HEK293 (cell line): ENCODE measurements around the gene ATP8A1.
"Not testable (repeated sequence)": the region's sequence is repeated elsewhere in the genome, so short reads cannot be mapped to it uniquely, and the experiment has no call there.

Source experiments
- CTCF ChIA-PET: fragments of 350-600 bp; formaldehyde crosslinking; extraction: SDS; loops from one replicate; lab custom pipeline; 2021; ENCODE audit warnings: antibody characterized with exemption; lab: Yijun Ruan, JAX
- POLR2A ChIA-PET: fragments of 300-600 bp; formaldehyde crosslinking; extraction: SDS; loops from one replicate; lab custom pipeline; 2020; ENCODE audit warnings: antibody characterized with exemption, inconsistent platforms; lab: Yijun Ruan, JAX
- H3K27ac ChIP-seq: fragments of 200-500 bp; sonication (Bioruptor generic); 2 replicates; pipeline ENCODE4 v1.5.1; 2014; ENCODE audit warnings: low read depth, low read length, control low read depth, inconsistent platforms; ENCODE audit errors: extremely low read depth
- H3K36me3 ChIP-seq, 2 experiments: fragments of 200-500 bp in 1 of 2; sonication (Bioruptor generic) in 1 of 2; 1 replicate in 1 of 2; 2 replicates in 1 of 2; pipeline ENCODE4 v1.5.1; 2014 to 2017; ENCODE audit warnings: inconsistent platforms in 2 of 2, low read length in 2 of 2; ENCODE audit not compliant: control insufficient read depth in 2 of 2, insufficient read depth in 1 of 2
- H3K4me1 ChIP-seq: fragments of 200-500 bp; sonication (Bioruptor generic); 2 replicates; pipeline ENCODE4 v1.5.1; 2014; ENCODE audit warnings: mild to moderate bottlenecking, low read length, inconsistent platforms; ENCODE audit not compliant: control insufficient read depth, insufficient read depth
- H3K4me3 ChIP-seq: 2 replicates; pipeline ENCODE4 v1.5.1; 2011; ENCODE audit warnings: low read depth, mild to moderate bottlenecking, control low read depth, low read length, moderate library complexity
- H3K9me3 ChIP-seq: fragments of 200-500 bp; sonication (Bioruptor generic); 2 replicates; pipeline ENCODE4 v1.5.1; 2014; ENCODE audit warnings: low read depth, low read length, inconsistent platforms; ENCODE audit not compliant: control insufficient read depth, insufficient read depth
- GLI2 ChIP-seq: fragments of 450-650 bp; formaldehyde crosslinking; IDR thresholded peaks from 2 replicates; pipeline ENCODE4; 2017; ENCODE audit warnings: missing biosample characterization, missing genetic modification characterization, low read depth, borderline replicate concordance
- KLF8 ChIP-seq: fragments of 450-650 bp; formaldehyde crosslinking; IDR thresholded peaks from 2 replicates; pipeline ENCODE4 v1.5.1; 2016; ENCODE audit warnings: missing biosample characterization, missing genetic modification characterization
- REPIN1 ChIP-seq: fragments of 450-650 bp; formaldehyde crosslinking; IDR thresholded peaks from 2 replicates; pipeline ENCODE4 v1.5.1; 2017; ENCODE audit warnings: missing biosample characterization, missing genetic modification characterization, low read depth
- SALL2 ChIP-seq: fragments of 450-650 bp; formaldehyde crosslinking; IDR thresholded peaks from 2 replicates; pipeline ENCODE4 v1.5.0; 2017; ENCODE audit warnings: missing biosample characterization, mild to moderate bottlenecking, missing genetic modification characterization, borderline replicate concordance
- ZBTB26 ChIP-seq: fragments of 450-650 bp; formaldehyde crosslinking; optimal IDR thresholded peaks from 2 replicates; pipeline ENCODE3; 2016; ENCODE audit warnings: missing biosample characterization, mild to moderate bottlenecking, missing genetic modification characterization
- ZBTB44 ChIP-seq: fragments of 450-650 bp; IDR thresholded peaks from 2 replicates; pipeline ENCODE4 v1.5.1; 2018; ENCODE audit warnings: missing biosample characterization, mild to moderate bottlenecking, missing genetic modification characterization
- ZBTB7A ChIP-seq: fragments of 450-650 bp; formaldehyde crosslinking; IDR thresholded peaks from 2 replicates; pipeline ENCODE4 v1.5.1; 2016; ENCODE audit warnings: low read depth, missing biosample characterization, missing genetic modification characterization
- ZFHX2 ChIP-seq: fragments of 450-650 bp; formaldehyde crosslinking; conservative IDR thresholded peaks from 2 replicates; pipeline ENCODE4 v1.5.1; 2016; ENCODE audit warnings: missing biosample characterization, missing genetic modification characterization
- ZFP41 ChIP-seq: fragments of 450-650 bp; formaldehyde crosslinking; IDR thresholded peaks from 2 replicates; pipeline ENCODE4 v1.5.1; 2016; ENCODE audit warnings: missing biosample characterization, missing genetic modification characterization, borderline replicate concordance
- ZNF138 ChIP-seq: fragments of 450-650 bp; formaldehyde crosslinking; IDR thresholded peaks from 2 replicates; pipeline ENCODE4 v1.5.1; 2016; ENCODE audit warnings: missing biosample characterization, missing genetic modification characterization, borderline replicate concordance
- ZNF146 ChIP-seq: fragments of 450-650 bp; formaldehyde crosslinking; IDR thresholded peaks from 2 replicates; pipeline ENCODE4 v1.5.1; 2016; ENCODE audit warnings: missing biosample characterization, missing genetic modification characterization
- ZNF169 ChIP-seq: fragments of 450-650 bp; formaldehyde crosslinking; IDR thresholded peaks from 2 replicates; pipeline ENCODE4 v1.5.1; 2016; ENCODE audit warnings: missing biosample characterization, missing genetic modification characterization
- ZNF26 ChIP-seq: fragments of 450-650 bp; formaldehyde crosslinking; IDR thresholded peaks from 2 replicates; pipeline ENCODE4 v1.5.1; 2016; ENCODE audit warnings: missing biosample characterization, missing genetic modification characterization
- ZNF274 ChIP-seq, 2 experiments: fragments of 200-500 bp in 1 of 2; fragments of 450-650 bp in 1 of 2; sonication (Bioruptor generic) in 1 of 2; formaldehyde crosslinking in 1 of 2; IDR thresholded peaks; 2 replicates each; pipeline versions ENCODE4 v1.5.1 to v1.6.1; 2014 to 2016; ENCODE audit warnings: borderline replicate concordance in 1 of 2, inconsistent platforms in 1 of 2, low read length in 1 of 2, missing biosample characterization in 1 of 2, missing genetic modification characterization in 1 of 2
- ZNF302 ChIP-seq: fragments of 450-650 bp; formaldehyde crosslinking; IDR thresholded peaks from 2 replicates; pipeline ENCODE4 v1.5.1; 2016; ENCODE audit warnings: missing biosample characterization, missing genetic modification characterization, low read depth
- ZNF37A ChIP-seq: fragments of 450-650 bp; IDR thresholded peaks from 2 replicates; pipeline ENCODE4 v1.5.1; 2018; ENCODE audit warnings: missing biosample characterization, missing genetic modification characterization
- ZNF433 ChIP-seq: fragments of 450-650 bp; formaldehyde crosslinking; IDR thresholded peaks from 2 replicates; pipeline ENCODE4 v1.5.1; 2016; ENCODE audit warnings: missing biosample characterization, missing genetic modification characterization, low read depth
- ZNF488 ChIP-seq: fragments of 450-650 bp; formaldehyde crosslinking; IDR thresholded peaks from 2 replicates; pipeline ENCODE4 v1.5.1; 2016; ENCODE audit warnings: missing biosample characterization, missing genetic modification characterization
- ZNF521 ChIP-seq: fragments of 450-650 bp; formaldehyde crosslinking; IDR thresholded peaks from 2 replicates; pipeline ENCODE4 v1.5.1; 2017; ENCODE audit warnings: missing biosample characterization, mild to moderate bottlenecking, missing genetic modification characterization
- ZNF596 ChIP-seq: fragments of 450-650 bp; IDR thresholded peaks from 2 replicates; pipeline ENCODE4 v1.5.0; 2018; ENCODE audit warnings: missing biosample characterization, mild to moderate bottlenecking, missing genetic modification characterization, moderate library complexity
- ZNF664 ChIP-seq: fragments of 450-650 bp; formaldehyde crosslinking; IDR thresholded peaks from 2 replicates; pipeline ENCODE4 v1.5.1; 2016; ENCODE audit warnings: missing biosample characterization, missing genetic modification characterization
- ZNF791 ChIP-seq: fragments of 450-650 bp; formaldehyde crosslinking; IDR thresholded peaks from 2 replicates; pipeline ENCODE4 v1.5.1; 2016; ENCODE audit warnings: missing biosample characterization, missing genetic modification characterization
- TF ChIP-seq, protein P1 (sequence below): fragments of 450-650 bp; formaldehyde crosslinking; IDR thresholded peaks from 2 replicates; pipeline ENCODE4 v1.5.1; 2016; ENCODE audit warnings: missing biosample characterization, missing genetic modification characterization

Gene ATP8A1

GRCh38 chr4:42464550-42465094 is 192.3 kb downstream of the ATP8A1 start:
- H3K4me1 ChIP-seq, result no peaks in the 10 kb centered on the region
- TF ChIP-seq REPIN1, result no peak
- TF ChIP-seq ZNF146 (tag by site-specific recombination), result no peak
- TF ChIP-seq ZNF791 (tag by site-specific recombination), result no peak
- no peak for TF ChIP-seq KLF8
- no peak for TF ChIP-seq ZBTB26 (tag by site-specific recombination)
- no peak for TF ChIP-seq SALL2 (tag by site-specific recombination)
- no peak for TF ChIP-seq ZNF302
- no peak for TF ChIP-seq GLI2 (tag by site-specific recombination)
- TF ChIP-seq ZNF37A, result no peak
- TF ChIP-seq ZFP41 (tag by site-specific recombination), result no peak
- TF ChIP-seq, protein P1, sequence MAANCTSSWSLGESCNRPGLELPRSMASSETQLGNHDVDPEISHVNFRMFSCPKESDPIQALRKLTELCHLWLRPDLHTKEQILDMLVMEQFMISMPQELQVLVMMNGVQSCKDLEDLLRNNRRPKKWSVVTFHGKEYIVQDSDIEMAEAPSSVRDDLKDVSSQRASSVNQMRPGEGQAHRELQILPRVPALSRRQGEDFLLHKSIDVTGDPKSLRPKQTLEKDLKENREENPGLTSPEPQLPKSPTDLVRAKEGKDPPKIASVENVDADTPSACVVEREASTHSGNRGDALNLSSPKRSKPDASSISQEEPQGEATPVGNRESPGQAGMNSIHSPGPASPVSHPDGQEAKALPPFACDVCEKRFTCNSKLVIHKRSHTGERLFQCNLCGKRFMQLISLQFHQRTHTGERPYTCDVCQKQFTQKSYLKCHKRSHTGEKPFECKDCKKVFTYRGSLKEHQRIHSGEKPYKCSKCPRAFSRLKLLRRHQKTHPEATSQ, result no peak
- no peak for TF ChIP-seq ZBTB7A (tag by site-specific recombination)
- no peak for TF ChIP-seq ZNF433 (tag by site-specific recombination)
- TF ChIP-seq ZNF26 (tag by site-specific recombination), result no peak
- H3K27ac ChIP-seq, result no peak overlapping the region
- ChIA-PET POLR2A (no interaction called here), CTCF (interaction anchor here (0.6 kb wide), 1 partner anchor 14 kb away, joined by 3 read pairs; no protein-coding TSS in a partner anchor)
- no peaks in the 10 kb centered on the region for H3K9me3 ChIP-seq
- peaks cover 0 to 3% of the 10 kb centered on the region in 2 experiments; a peak in 1 of 3 replicates for H3K36me3 ChIP-seq
- H3K4me3 ChIP-seq, result no peak overlapping the region

- 0 out of 2 replicates have a peak, but pooled peaks have one; percentile 8 for TF ChIP-seq ZFHX2
- H3K36me3 ChIP-seq, POLR2A ChIA-PET, H3K9me3 ChIP-seq, H3K4me1 ChIP-seq, H3K4me3 ChIP-seq, CTCF ChIA-PET, H3K27ac ChIP-seq: not testable (repeated sequence)
These were observed 195.7 kb downstream of the ATP8A1 start for GRCh38 chr4:42461216-42461615.

DNA sequence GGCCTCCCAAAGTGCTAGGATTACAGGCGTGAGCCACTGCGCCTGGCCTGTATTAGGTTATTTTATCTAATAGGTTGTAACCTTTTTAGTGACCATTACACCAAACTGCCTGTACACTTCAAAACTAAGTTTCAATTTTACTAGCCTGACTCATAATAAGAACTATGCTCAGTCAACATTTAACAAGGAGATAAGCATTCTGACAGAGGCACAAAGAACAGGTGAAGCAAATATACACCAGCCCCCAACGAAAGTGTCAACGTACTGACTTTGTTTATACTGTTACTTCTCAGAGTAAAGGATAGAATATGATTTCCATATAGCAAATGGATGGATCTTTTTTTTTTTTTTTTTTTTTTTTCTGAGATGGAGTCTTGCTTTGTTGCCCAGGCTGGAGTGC is 196.9 kb downstream of the ATP8A1 start:
- H3K36me3 ChIP-seq, result peaks cover 0 to 5% of the 10 kb centered on the region in 2 experiments; a peak in 1 of 3 replicates
- TF ChIP-seq ZNF596 (tag by site-specific recombination) (no peak), ZNF488 (tag by site-specific recombination) (no peak), ZNF521 (no peak), ZNF664 (no peak), ZBTB44 (tag by site-specific recombination) (no peak), ZNF274 (IDR thresholded peaks at IDR 0.05; ENCODE audit: low read length) (no peak), ZNF274 (tag by site-specific recombination; IDR thresholded peaks at IDR 0.05; ENCODE audit: borderline replicate concordance) (no peak), ZNF169 (tag by site-specific recombination) (no peak), ZNF138 (tag by site-specific recombination) (no peak)
- TF ChIP-seq, all 188 proteins: peak for 0
- H3K9me3 ChIP-seq, result no peaks in the 10 kb centered on the region
- ChIA-PET POLR2A (no interaction called here), CTCF (no interaction called here)
- no peak overlapping the region for H3K27ac ChIP-seq
- no peaks in the 10 kb centered on the region for H3K4me1 ChIP-seq
- no peak overlapping the region for H3K4me3 ChIP-seq
